ENCODE results near the gene ACER2.

The ACER2 gene

DNA sequence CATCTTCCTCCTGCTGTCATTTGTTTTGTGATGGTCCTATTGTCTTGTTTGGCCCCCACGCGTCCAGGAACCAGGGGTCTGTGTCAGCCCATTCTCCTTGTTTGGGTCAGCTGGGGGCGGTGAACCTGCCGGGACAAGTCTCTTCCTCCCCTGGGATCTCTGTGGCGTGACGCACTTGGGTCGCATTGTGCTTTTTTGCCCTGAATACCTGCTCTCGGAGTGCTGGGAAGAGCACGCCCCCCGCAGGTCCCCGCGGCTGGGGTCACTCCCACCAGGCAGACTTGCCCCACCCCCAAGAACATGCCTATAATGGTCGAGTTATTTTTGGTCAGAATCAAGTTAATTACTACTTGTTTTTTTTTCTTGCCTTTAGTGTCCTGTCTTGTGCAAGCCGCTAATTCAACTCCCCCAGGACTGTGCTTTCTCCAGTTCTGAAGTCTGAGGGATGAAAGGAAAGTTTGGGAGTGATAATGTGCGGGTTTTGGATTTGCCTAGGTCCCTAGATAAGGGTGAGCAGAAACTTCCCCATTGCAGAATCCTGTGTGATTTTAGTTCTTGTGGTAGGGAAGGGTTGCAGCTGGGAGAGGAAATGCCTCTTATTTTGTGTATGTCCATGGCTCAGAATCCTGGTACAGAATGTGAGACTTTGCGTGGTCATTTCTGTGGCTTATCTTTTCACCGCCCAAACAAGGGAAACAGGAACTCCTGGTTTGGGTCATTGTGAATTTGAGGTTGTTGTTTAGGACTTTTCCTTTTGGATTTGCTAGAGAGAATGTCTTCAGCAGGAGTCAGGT, 789 bp downstream of the ACER2 start:
- peak overlapping the region; percentile 71 for H3K9ac ChIP-seq (ENCODE audit: low read length)
- H3K9me3 ChIP-seq (ENCODE audit: low read length) = no peaks in the 10 kb centered on the region
- no peaks in the 10 kb centered on the region for H3K79me2 ChIP-seq (ENCODE audit: insufficient read depth, low read length)
- H4K20me1 ChIP-seq (ENCODE audit: insufficient read depth, low read length) = no peaks in the 10 kb centered on the region
- H3K4me1 ChIP-seq (ENCODE audit: insufficient read depth, low read length, severe bottlenecking) = peaks cover 13% of the 10 kb centered on the region
- H3K9me2 ChIP-seq (ENCODE audit: low read depth, low read length) = no peaks in the 10 kb centered on the region
- peak overlapping the region; percentile 78 for H3K4me3 ChIP-seq (ENCODE audit: low read depth, low read length, poor library complexity, severe bottlenecking)
- H3K27me3 ChIP-seq (ENCODE audit: insufficient read depth, low read length) = no peaks in the 10 kb centered on the region
- peak overlapping the region; percentile 68; the same call in 1 of the 2 replicates for H2AFZ ChIP-seq (ENCODE audit: low read length)
- no peak for TF ChIP-seq EZH2 (IDR thresholded peaks at IDR 0.05; ENCODE audit: borderline replicate concordance, low read length)
- TF ChIP-seq, protein P1, sequence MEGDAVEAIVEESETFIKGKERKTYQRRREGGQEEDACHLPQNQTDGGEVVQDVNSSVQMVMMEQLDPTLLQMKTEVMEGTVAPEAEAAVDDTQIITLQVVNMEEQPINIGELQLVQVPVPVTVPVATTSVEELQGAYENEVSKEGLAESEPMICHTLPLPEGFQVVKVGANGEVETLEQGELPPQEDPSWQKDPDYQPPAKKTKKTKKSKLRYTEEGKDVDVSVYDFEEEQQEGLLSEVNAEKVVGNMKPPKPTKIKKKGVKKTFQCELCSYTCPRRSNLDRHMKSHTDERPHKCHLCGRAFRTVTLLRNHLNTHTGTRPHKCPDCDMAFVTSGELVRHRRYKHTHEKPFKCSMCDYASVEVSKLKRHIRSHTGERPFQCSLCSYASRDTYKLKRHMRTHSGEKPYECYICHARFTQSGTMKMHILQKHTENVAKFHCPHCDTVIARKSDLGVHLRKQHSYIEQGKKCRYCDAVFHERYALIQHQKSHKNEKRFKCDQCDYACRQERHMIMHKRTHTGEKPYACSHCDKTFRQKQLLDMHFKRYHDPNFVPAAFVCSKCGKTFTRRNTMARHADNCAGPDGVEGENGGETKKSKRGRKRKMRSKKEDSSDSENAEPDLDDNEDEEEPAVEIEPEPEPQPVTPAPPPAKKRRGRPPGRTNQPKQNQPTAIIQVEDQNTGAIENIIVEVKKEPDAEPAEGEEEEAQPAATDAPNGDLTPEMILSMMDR (IDR thresholded peaks at IDR 0.05; ENCODE audit: low read length) = no peak
- H3F3A ChIP-seq (ENCODE audit: insufficient read depth, low read length) = no peaks in the 10 kb centered on the region
- H3K27ac ChIP-seq (ENCODE audit: low read depth, low read length, poor library complexity, severe bottlenecking) = no peak overlapping the region
- no peaks in the 10 kb centered on the region for H3K36me3 ChIP-seq (ENCODE audit: insufficient read depth, low read length)
- peak overlapping the region; percentile 97 for H3K4me2 ChIP-seq (ENCODE audit: low read length)

DNA sequence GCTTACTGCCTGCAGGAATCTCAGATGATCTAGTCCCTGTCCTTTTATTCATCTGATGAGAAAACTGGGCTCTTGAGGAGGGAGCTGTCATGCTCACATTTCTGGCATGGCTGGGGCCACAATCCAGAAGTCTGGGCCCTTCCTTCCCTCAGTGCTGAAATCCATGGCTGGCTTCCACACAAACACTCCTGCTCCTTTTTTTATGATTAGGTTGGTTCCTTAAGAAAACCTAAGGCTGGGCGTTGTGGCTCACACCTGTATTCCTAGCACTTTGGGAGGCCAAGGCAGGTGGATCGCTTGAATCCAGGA, 1.3 kb downstream of the ACER2 start:
- H3F3A ChIP-seq (ENCODE audit: insufficient read depth, low read length) = no peaks in the 10 kb centered on the region
- H3K4me1 ChIP-seq (ENCODE audit: insufficient read depth, low read length, severe bottlenecking) = peaks cover 13% of the 10 kb centered on the region
- H3K27me3 ChIP-seq (ENCODE audit: insufficient read depth, low read length) = no peaks in the 10 kb centered on the region
- H3K9ac ChIP-seq (ENCODE audit: low read length) = no peak overlapping the region
- TF ChIP-seq, protein P1 (IDR thresholded peaks at IDR 0.05; ENCODE audit: low read length) = no peak
- no peak for TF ChIP-seq EZH2 (IDR thresholded peaks at IDR 0.05; ENCODE audit: borderline replicate concordance, low read length)
- no peaks in the 10 kb centered on the region for H3K79me2 ChIP-seq (ENCODE audit: insufficient read depth, low read length)
- H3K9me3 ChIP-seq (ENCODE audit: low read length) = no peaks in the 10 kb centered on the region
- H3K36me3 ChIP-seq (ENCODE audit: insufficient read depth, low read length) = no peaks in the 10 kb centered on the region
- no peak overlapping the region for H2AFZ ChIP-seq (ENCODE audit: low read length)
- H4K20me1 ChIP-seq (ENCODE audit: insufficient read depth, low read length) = no peaks in the 10 kb centered on the region
- no peak overlapping the region for H3K27ac ChIP-seq (ENCODE audit: low read depth, low read length, poor library complexity, severe bottlenecking)
- H3K9me2 ChIP-seq (ENCODE audit: low read depth, low read length) = no peaks in the 10 kb centered on the region
- no peak overlapping the region for H3K4me2 ChIP-seq (ENCODE audit: low read length)
- H3K4me3 ChIP-seq (ENCODE audit: low read depth, low read length, poor library complexity, severe bottlenecking) = no peak overlapping the region

DNA sequence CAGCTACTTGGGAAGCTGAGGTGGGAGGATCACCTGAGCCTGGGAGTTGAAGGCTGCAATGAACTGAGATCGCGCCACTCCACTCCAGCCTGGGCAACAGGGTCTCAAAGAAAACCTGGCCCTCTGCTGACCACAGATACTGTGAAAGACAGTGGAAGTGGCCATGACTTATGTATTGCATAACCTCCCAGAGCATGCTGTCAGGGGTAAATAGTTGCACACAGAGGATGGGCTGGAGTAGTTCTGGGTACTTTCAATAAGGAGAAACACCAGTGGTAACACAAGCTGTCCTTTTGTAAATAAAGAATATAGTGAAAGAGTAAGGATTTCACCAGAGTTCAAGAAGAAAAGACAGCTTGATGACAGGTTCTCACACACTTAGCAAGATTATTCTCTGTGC, 1.8 kb downstream of the ACER2 start:
- TF ChIP-seq, protein P1 (IDR thresholded peaks at IDR 0.05; ENCODE audit: low read length) = no peak
- no peak for TF ChIP-seq EZH2 (IDR thresholded peaks at IDR 0.05; ENCODE audit: borderline replicate concordance, low read length)
- H3K9ac ChIP-seq (ENCODE audit: low read length) = no peak overlapping the region
- H3K4me1 ChIP-seq (ENCODE audit: insufficient read depth, low read length, severe bottlenecking) = peaks cover 13% of the 10 kb centered on the region
- H2AFZ ChIP-seq (ENCODE audit: low read length) = no peak overlapping the region
- H3K4me2 ChIP-seq (ENCODE audit: low read length) = no peak overlapping the region
- H3K79me2 ChIP-seq (ENCODE audit: insufficient read depth, low read length) = no peaks in the 10 kb centered on the region
- no peaks in the 10 kb centered on the region for H3F3A ChIP-seq (ENCODE audit: insufficient read depth, low read length)
- H3K4me3 ChIP-seq (ENCODE audit: low read depth, low read length, poor library complexity, severe bottlenecking) = no peak overlapping the region
- no peaks in the 10 kb centered on the region for H3K9me3 ChIP-seq (ENCODE audit: low read length)
- H3K27ac ChIP-seq (ENCODE audit: low read depth, low read length, poor library complexity, severe bottlenecking) = no peak overlapping the region
- H3K9me2 ChIP-seq (ENCODE audit: low read depth, low read length) = no peaks in the 10 kb centered on the region
- no peaks in the 10 kb centered on the region for H3K27me3 ChIP-seq (ENCODE audit: insufficient read depth, low read length)
- no peaks in the 10 kb centered on the region for H4K20me1 ChIP-seq (ENCODE audit: insufficient read depth, low read length)
- H3K36me3 ChIP-seq (ENCODE audit: insufficient read depth, low read length) = no peaks in the 10 kb centered on the region
